GM12874 (cell line): ENCODE results near the gene ACER3.

Source experiments
- TF ChIP-seq, protein P1 (sequence below): IDR thresholded peaks from 2 replicates; pipeline ENCODE4 v1.5.1; 2011; ENCODE audit warnings: low read depth, mild to moderate bottlenecking, control low read depth, low read length, moderate library complexity; ENCODE audit not compliant: insufficient read depth

ACER3 gene

DNA sequence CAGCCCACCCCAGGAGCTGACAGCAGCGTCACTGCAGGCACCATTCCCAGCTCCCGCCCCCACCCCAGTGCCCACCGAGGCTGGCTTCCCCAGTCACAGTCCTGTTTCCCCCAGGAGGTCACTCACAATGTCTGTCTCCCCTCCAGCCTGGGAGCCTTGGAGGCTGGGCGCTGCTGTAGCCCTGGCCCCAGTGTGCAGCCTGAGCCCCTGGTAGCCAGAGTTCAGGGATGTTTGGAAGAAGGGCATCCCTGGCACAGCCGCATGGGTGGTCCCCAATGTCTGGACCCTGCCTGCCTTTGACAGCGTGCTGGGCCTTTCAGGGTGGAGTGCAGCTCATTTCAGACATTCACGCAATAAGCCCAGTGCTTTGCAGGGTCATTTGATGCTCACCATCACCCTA is 210.4 kb downstream of the ACER3 start:
- TF ChIP-seq, protein P1, sequence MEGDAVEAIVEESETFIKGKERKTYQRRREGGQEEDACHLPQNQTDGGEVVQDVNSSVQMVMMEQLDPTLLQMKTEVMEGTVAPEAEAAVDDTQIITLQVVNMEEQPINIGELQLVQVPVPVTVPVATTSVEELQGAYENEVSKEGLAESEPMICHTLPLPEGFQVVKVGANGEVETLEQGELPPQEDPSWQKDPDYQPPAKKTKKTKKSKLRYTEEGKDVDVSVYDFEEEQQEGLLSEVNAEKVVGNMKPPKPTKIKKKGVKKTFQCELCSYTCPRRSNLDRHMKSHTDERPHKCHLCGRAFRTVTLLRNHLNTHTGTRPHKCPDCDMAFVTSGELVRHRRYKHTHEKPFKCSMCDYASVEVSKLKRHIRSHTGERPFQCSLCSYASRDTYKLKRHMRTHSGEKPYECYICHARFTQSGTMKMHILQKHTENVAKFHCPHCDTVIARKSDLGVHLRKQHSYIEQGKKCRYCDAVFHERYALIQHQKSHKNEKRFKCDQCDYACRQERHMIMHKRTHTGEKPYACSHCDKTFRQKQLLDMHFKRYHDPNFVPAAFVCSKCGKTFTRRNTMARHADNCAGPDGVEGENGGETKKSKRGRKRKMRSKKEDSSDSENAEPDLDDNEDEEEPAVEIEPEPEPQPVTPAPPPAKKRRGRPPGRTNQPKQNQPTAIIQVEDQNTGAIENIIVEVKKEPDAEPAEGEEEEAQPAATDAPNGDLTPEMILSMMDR, result no peak

DNA sequence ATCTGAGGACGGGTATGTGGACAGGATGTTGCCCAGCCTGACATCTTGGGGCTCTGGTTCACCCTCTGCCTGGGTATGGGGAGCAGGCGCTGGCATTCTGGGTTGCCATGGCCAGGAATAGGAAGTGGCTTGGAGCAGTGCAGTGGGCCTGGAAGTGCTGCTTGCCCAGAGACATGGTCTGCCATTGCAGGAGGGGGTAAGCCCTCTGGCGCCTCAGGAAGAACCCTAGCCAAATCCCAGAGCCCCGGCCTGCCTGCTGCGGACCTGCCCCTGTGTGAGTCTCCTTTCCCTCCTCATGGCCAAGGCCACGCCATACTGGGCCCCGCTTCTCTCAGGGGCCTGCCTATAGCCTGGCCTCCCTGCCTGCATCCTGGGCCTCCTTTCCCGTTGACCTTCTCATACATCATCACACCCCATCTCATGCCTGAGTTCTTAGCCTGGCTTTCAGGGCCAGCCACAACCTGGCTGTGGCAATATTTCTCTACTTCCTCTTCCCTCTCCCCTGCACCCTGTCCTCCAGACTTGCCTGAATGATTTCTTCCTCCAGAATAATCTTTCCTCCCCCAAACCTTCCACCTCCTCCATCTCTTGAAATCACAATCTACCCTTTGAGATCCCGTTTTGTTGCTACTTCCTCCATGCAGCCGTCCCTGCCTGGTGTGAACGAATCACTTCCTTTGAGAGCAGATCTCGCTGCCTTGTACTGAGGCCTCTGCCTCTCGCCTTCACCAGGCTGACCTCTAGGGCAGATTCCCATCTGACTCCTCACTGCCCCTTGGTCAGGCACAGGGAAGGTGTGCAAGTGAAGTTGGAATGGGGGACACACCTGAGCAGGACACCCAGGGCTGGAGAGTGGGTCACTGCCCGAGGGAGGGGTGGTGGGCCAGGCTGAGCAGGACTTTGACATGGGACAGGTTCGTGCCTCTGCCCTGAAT is 211.2 kb downstream of the ACER3 start:
- TF ChIP-seq, protein P1, result no peak

DNA sequence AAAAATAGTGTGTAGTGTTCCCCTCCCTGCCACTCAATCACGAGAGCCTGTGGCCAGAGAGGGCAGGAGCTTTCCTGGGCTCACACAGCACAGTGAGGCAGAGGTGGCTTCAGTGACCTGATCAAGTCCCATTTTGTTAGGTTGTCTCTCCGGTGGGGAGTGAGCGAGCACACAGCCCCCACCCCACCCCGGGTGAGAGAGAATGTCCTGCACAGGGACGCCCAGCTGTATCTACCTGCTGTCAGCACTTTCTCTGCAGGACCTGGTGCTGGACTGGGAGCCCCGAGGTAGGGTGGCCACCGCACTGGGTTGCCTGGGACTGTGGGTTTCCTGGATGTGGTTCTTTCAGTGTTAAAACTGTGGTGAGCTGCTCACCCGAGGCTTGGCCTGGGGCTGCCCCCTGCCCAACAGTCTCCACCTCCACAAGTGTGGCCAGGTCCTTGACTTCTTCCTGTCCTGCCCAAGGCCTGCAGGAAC is 212.2 kb downstream of the ACER3 start:
- TF ChIP-seq, protein P1, result no peak

DNA sequence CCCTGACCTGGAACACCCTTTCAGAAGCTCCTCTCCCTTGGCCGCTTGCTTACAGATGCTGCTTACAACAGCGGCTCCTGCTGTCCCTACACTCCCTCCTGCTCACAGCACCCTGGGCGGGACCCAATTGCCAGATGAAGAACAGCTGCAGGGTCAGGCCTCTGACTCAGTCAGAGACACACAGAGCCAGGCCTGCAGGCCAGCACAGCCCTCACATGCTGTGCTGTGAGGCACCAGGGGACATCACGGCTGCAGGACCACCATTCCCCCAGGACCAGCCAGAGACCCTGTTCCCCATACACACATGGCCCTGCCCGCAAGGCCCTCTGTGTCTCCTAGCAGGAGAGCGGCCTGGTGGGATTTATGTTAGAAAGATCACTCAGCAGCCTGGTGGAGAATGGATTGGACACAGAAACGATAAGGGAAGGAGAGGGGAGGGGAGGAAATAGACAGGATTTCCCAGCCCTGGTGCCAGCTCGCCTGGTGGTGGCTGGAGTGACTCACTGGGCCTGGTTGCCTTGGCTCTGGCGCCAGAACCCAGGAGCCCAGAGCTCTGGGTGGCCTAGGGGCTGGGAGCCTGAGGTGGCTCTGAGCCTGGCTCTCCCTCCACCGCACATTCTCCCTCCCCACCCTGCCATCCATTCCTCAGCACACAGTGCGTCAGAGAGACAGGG is 212.7 kb downstream of the ACER3 start:
- TF ChIP-seq, protein P1, result no peak

DNA sequence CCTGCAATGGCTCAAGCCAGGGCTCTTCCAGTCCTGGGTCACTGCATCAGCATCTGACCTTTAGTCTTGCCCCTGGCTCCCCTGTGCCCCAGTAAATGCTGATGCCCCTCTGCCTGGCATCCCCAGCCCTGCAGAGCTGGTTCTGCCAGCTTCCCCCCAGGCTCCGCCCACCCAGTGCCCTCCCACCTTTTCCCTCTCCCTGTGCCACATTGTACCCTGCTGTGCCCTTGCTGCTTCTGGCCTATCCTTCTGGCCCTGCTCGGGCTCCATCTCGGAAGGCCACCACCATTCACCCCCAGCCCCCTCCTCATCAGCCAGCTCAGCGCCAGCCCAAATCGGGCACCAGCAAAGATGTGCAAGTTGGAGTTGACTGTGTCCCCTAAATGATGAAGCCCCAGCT is 213.5 kb downstream of the ACER3 start:
- TF ChIP-seq, protein P1, result no peak

DNA sequence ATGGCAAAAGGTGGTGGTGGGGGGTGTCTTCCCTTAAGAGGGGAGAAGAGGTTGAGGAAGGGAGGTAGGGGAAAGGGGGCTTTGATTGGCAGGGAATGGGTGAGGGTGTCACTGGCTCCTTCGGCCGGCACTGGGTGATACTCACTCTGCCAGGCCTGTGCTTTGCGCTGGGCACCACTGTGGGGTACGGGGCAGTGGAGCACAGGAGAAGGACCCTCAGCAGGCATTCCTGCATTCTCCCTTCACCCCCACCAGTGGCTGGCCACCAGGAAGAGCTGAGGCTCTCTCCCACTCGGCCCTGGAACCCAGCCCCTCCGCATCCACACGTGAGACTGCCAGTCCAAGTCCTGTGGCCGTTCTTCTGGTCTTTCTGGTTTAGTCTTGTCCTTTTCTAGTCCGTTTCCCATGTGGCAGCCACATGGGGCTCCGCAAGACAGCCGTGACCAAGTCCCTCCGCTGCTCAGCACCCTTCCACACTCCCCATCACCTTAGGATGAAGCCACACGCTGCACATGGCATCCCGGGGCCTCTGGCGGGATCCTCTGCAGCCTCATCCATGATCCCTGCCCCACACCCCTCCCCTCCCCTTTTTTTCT is 214.0 kb downstream of the ACER3 start:
- TF ChIP-seq, protein P1, result no peak

DNA sequence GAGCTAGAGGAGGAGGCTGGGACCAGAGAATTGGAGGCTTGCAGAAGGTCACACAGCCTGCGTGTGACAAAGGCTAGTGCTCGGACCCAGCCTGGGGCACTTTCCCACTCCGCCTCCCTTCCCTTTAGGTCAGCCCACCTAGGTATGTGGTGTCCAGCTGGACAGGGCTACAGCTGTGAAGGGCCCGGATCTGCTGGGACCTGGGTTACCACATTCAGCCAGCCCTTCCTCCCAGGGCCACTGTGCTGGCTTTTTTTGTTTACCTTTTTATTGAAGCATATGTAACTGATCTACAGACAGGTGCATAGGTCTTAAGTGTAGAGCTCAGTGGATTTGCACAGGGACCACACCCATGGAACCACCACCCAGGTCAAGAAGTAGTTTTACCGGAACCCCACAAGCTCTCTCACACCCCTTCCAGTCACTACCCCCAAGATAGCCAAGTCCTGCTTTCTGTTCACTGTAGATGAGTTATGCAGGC is 214.7 kb downstream of the ACER3 start:
- TF ChIP-seq, protein P1, result no peak
